Measurements from ENCODE around the gene PNPLA8.

Gene PNPLA8

GRCh38 chr7:108448584-108449505 lies 77.1 kb downstream of the PNPLA8 start:
- no peak overlapping the region for H3K4me3 ChIP-seq (replicated peaks; ENCODE audit: low read depth, low read length)
- no peak for DNase-seq (ENCODE audit: low read depth)
- no peak for TF ChIP-seq CTCF (IDR thresholded peaks at IDR 0.05; ENCODE audit: low read length, missing control alignments)

- no peak for DNase-seq (ENCODE audit: low read depth)
- TF ChIP-seq CTCF (IDR thresholded peaks at IDR 0.05; ENCODE audit: low read length, missing control alignments), result no peak
Observed at GRCh38 chr7:108442039-108442568, 83.8 kb downstream of the PNPLA8 start.

GRCh38 chr7:108441392-108441955 lies 84.5 kb downstream of the PNPLA8 start:
- no peak overlapping the region for H3K4me3 ChIP-seq (replicated peaks; ENCODE audit: low read depth, low read length)
- no peak for DNase-seq (ENCODE audit: low read depth)
- no peak for TF ChIP-seq CTCF (IDR thresholded peaks at IDR 0.05; ENCODE audit: low read length, missing control alignments)

More at GRCh38 chr7:108442039-108442568, 83.8 kb downstream of the PNPLA8 start:
- H3K4me3 ChIP-seq (replicated peaks; ENCODE audit: low read depth, low read length), result no peak overlapping the region

GRCh38 chr7:108440613-108441012 lies 85.3 kb downstream of the PNPLA8 start:
- no peak overlapping the region for H3K4me3 ChIP-seq (replicated peaks; ENCODE audit: low read depth, low read length)
- no peak for TF ChIP-seq CTCF (IDR thresholded peaks at IDR 0.05; ENCODE audit: low read length, missing control alignments)
- DNase-seq (ENCODE audit: low read depth), result no peak

- DNase-seq (ENCODE audit: low read depth), result no peak
- no peak overlapping the region for H3K4me3 ChIP-seq (replicated peaks; ENCODE audit: low read depth, low read length)
- no peak for TF ChIP-seq CTCF (IDR thresholded peaks at IDR 0.05; ENCODE audit: low read length, missing control alignments)
Observed at GRCh38 chr7:108436906-108437305, 89.0 kb downstream of the PNPLA8 start.

GRCh38 chr7:108434010-108434409 lies 91.9 kb downstream of the PNPLA8 start:
- no peak overlapping the region for H3K4me3 ChIP-seq (replicated peaks; ENCODE audit: low read depth, low read length)
- TF ChIP-seq CTCF (IDR thresholded peaks at IDR 0.05; ENCODE audit: low read length, missing control alignments), result no peak
- no peak for DNase-seq (ENCODE audit: low read depth)

Data from fibroblast of pulmonary artery (primary cell).